Suprapubic skin (tissue), 4 donors: Measurements from ENCODE around the gene CR2. TPM values are rescaled to one million over a fixed set of nuclear protein-coding genes. Genes with fewer than 3 reads are reported as not detected.
"Not testable (repeated sequence)": the region's sequence is repeated elsewhere in the genome, so short reads cannot be mapped to it uniquely, and the experiment has no call there.

Experiments
- DNase-seq, 2 donors: peaks; one replicate each; pipeline ENCODE4 v3.0.0-alpha.2; 2019; ENCODE audit warnings: low spot score in 2 of 2
- H3K27ac ChIP-seq: fragments of 200-600 bp; sonication (generic); one replicate; pipeline ENCODE4 v1.5.1; 2019
- H3K27me3 ChIP-seq: fragments of 200-600 bp; sonication (generic); one replicate; pipeline ENCODE4 v1.5.1; 2019
- H3K36me3 ChIP-seq: fragments of 200-600 bp; sonication (generic); one replicate; pipeline ENCODE4 v1.5.1; 2019
- H3K4me1 ChIP-seq: fragments of 200-600 bp; sonication (generic); one replicate; pipeline ENCODE4 v1.5.1; 2019
- H3K4me3 ChIP-seq: fragments of 200-600 bp; sonication (generic); one replicate; pipeline ENCODE4 v1.5.1; 2019; ENCODE audit warnings: mild to moderate bottlenecking
- H3K9me3 ChIP-seq: fragments of 200-600 bp; sonication (generic); one replicate; pipeline ENCODE4 v1.5.1; 2019
- CTCF ChIP-seq, 2 donors: fragments of 200-600 bp in 1 of 2; fragments of 450-650 bp in 1 of 2; sonication (generic) in 1 of 2; IDR thresholded peaks; one replicate each; pipeline ENCODE4 v1.5.1; 2016 to 2019; ENCODE audit warnings: antibody characterized with exemption in 2 of 2, mild to moderate bottlenecking in 1 of 2, moderate library complexity in 1 of 2
- EP300 ChIP-seq: sonication (generic); formaldehyde crosslinking; IDR thresholded peaks from one replicate; pipeline ENCODE4 v1.6.1; 2017; ENCODE audit warnings: antibody characterized with exemption
- POLR2A ChIP-seq, 2 donors: fragments of 450-650 bp; IDR thresholded peaks; one replicate each; pipeline ENCODE4 v1.6.1; 2017; ENCODE audit warnings: antibody characterized with exemption in 2 of 2, mild to moderate bottlenecking in 2 of 2, moderate library complexity in 2 of 2
- POLR2AphosphoS5 ChIP-seq, 3 donors: sonication (generic); formaldehyde crosslinking; IDR thresholded peaks; one replicate each; pipeline ENCODE4 v1.6.1; 2017; ENCODE audit warnings: antibody characterized with exemption in 3 of 3
- WGBS: methylation state at CpG from one replicate; pipeline ENCODE4 v1.1.5; 2018; 5-methylcytosine and 5-hydroxymethylcytosine counted together
- total RNA-seq, 4 donors: library from RNA; depleted of rRNA; stranded (reverse); fragments of >200 nt; gene quantifications; one replicate each; pipeline ENCODE4 v1.1.0, GENCODE V29; 2016

Gene CR2
- total RNA-seq, 4 donors from 2014 or later: not detected

- no peaks in the 10 kb centered on the region for H3K4me1 ChIP-seq
- H3K4me3 ChIP-seq: no peak overlapping the region
- no peak overlapping the region for H3K27ac ChIP-seq
- no peaks in the 10 kb centered on the region for H3K9me3 ChIP-seq
- H3K36me3 ChIP-seq: no peaks in the 10 kb centered on the region
- TF ChIP-seq CTCF (IDR thresholded peaks at IDR 0.05) (no peak), POLR2A (IDR thresholded peaks at IDR 0.05) (no peak), POLR2AphosphoS5 (IDR thresholded peaks at IDR 0.05) (no peak), EP300 (no peak)
- H3K27me3 ChIP-seq: peaks cover 8% of the 10 kb centered on the region
- 90% methylated on average over 3 of the region's 3 CpGs for WGBS
- no peak for DNase-seq
Measured at GRCh38 chr1:207486198-207486597, 32.1 kb downstream of the CR2 start.

GRCh38 chr1:207487636-207488035, 33.5 kb downstream of the CR2 start:
- H3K4me3 ChIP-seq: no peak overlapping the region
- no peaks in the 10 kb centered on the region for H3K4me1 ChIP-seq
- H3K36me3 ChIP-seq: no peaks in the 10 kb centered on the region
- DNase-seq: no peak
- no peak for TF ChIP-seq CTCF (IDR thresholded peaks at IDR 0.05)
- no peak for TF ChIP-seq POLR2AphosphoS5 (IDR thresholded peaks at IDR 0.05)
- TF ChIP-seq EP300: no peak
- TF ChIP-seq POLR2A (IDR thresholded peaks at IDR 0.05): no peak
- H3K27ac ChIP-seq: no peak overlapping the region
- no peaks in the 10 kb centered on the region for H3K9me3 ChIP-seq
- peaks cover 8% of the 10 kb centered on the region for H3K27me3 ChIP-seq
- WGBS: 69% methylated on average over 4 of the region's 4 CpGs

GRCh38 chr1:207493212-207493611, 39.1 kb downstream of the CR2 start:
- Histone ChIP-seq H3K27me3 (peaks cover 48% of the 10 kb centered on the region), H3K4me1 (peaks cover 11% of the 10 kb centered on the region), H3K4me3 (no peak overlapping the region), H3K27ac (no peak overlapping the region), H3K36me3 (no peaks in the 10 kb centered on the region), H3K9me3 (no peaks in the 10 kb centered on the region)
- WGBS: 83% methylated on average over 3 of the region's 3 CpGs
- DNase-seq: no peak
- TF ChIP-seq EP300 (no peak), CTCF (IDR thresholded peaks at IDR 0.05) (no peak), POLR2A (IDR thresholded peaks at IDR 0.05) (no peak), POLR2AphosphoS5 (IDR thresholded peaks at IDR 0.05) (no peak)

GRCh38 chr1:207494171-207494570, 40.0 kb downstream of the CR2 start:
- peaks cover 11% of the 10 kb centered on the region for H3K4me1 ChIP-seq
- H3K27me3 ChIP-seq: peaks cover 52% of the 10 kb centered on the region
- DNase-seq: no peak
- no peaks in the 10 kb centered on the region for H3K9me3 ChIP-seq
- no peaks in the 10 kb centered on the region for H3K36me3 ChIP-seq
- no peak overlapping the region for H3K27ac ChIP-seq
- no peak for TF ChIP-seq POLR2AphosphoS5 (IDR thresholded peaks at IDR 0.05)
- TF ChIP-seq POLR2A (IDR thresholded peaks at IDR 0.05): no peak
- TF ChIP-seq EP300: no peak
- TF ChIP-seq CTCF (IDR thresholded peaks at IDR 0.05): no peak
- no peak overlapping the region for H3K4me3 ChIP-seq
- 100% methylated on average over 1 of the region's 1 CpG for WGBS

GRCh38 chr1:207495281-207495680, 41.2 kb downstream of the CR2 start:
- not testable (repeated sequence) for DNase-seq, H3K27ac ChIP-seq
- H3K27me3 ChIP-seq: peaks cover 54% of the 10 kb centered on the region

More at GRCh38 chr1:207495281-207495680, 41.2 kb downstream of the CR2 start:
- not testable (repeated sequence) for H3K36me3 ChIP-seq, H3K4me3 ChIP-seq, H3K9me3 ChIP-seq
- 88% methylated on average over 8 of the region's 8 CpGs for WGBS
- peaks cover 11% of the 10 kb centered on the region for H3K4me1 ChIP-seq
